CD4-positive, alpha-beta T cell (primary cell): ENCODE measurements around the gene GPR137B. TPM values are rescaled to one million over a fixed set of nuclear protein-coding genes. Genes with fewer than 3 reads are reported as not detected.

Source experiments
- ATAC-seq: fragments of 200-7000 bp; cut with Tn5 transposase; one replicate; pipeline ENCODE4 v1.10.0; 2022; ENCODE audit warnings: mild to moderate bottlenecking; ENCODE audit not compliant: poor library complexity
- CTCF ChIA-PET: fragments of 350-600 bp; sonication (Branson Sonifier 250); formaldehyde crosslinking; loops from one replicate; lab custom pipeline; 2021; ENCODE audit warnings: antibody characterized with exemption, inconsistent platforms; lab: Charles Lee
- POLR2A ChIA-PET: fragments of 350-600 bp; sonication (Branson Sonifier 250); formaldehyde crosslinking; loops from one replicate; lab custom pipeline; 2021; ENCODE audit warnings: antibody characterized with exemption, inconsistent platforms; lab: Charles Lee
- DNase-seq, 14 experiments: peaks; one replicate each; pipeline ENCODE4 v3.0.0-alpha.2; 2013 to 2020; ENCODE audit warnings: mixed read lengths in 2 of 14
- H3K27ac ChIP-seq, 2 donors: one replicate each; pipeline versions ENCODE4 v1.5.1 to v1.7.0; 2013; ENCODE audit warnings: low read length in 2 of 2, low read depth in 1 of 2, mild to moderate bottlenecking in 1 of 2
- H3K27me3 ChIP-seq, 2 experiments: 1 replicate in 1 of 2; 2 replicates in 1 of 2; pipeline versions ENCODE4 v1.6.1 to v1.7.0; 2013; ENCODE audit warnings: low read length in 2 of 2, control low read depth in 1 of 2, mild to moderate bottlenecking in 1 of 2, moderate library complexity in 1 of 2; ENCODE audit not compliant: insufficient read depth in 2 of 2, control insufficient read depth in 1 of 2
- H3K36me3 ChIP-seq: one replicate; pipeline ENCODE4 v1.6.1; 2013; ENCODE audit warnings: low read length, control low read depth; ENCODE audit not compliant: insufficient read depth
- H3K4me1 ChIP-seq: one replicate; pipeline ENCODE4 v1.6.1; 2013; ENCODE audit warnings: low read length, control low read depth; ENCODE audit not compliant: insufficient read depth
- H3K4me3 ChIP-seq: one replicate; pipeline ENCODE4 v1.5.1; 2013; ENCODE audit warnings: mild to moderate bottlenecking, low read length, moderate library complexity
- H3K9me3 ChIP-seq, 2 experiments: 1 replicate in 1 of 2; 2 replicates in 1 of 2; pipeline versions ENCODE4 v1.6.1 to v1.7.0; 2013; ENCODE audit warnings: low read length in 2 of 2, mild to moderate bottlenecking in 2 of 2, control low read depth in 1 of 2, moderate library complexity in 1 of 2; ENCODE audit not compliant: control insufficient read depth in 1 of 2, insufficient read depth in 1 of 2
- H3K27ac Mint-ChIP-seq: one replicate; pipeline ENCODE4 v1.8.0; 2020; ENCODE audit warnings: mixed read lengths
- H3K27me3 Mint-ChIP-seq: one replicate; pipeline ENCODE4 v1.8.0; 2021; ENCODE audit warnings: mixed read lengths
- H3K36me3 Mint-ChIP-seq: one replicate; pipeline ENCODE4 v1.8.0; 2021; ENCODE audit warnings: low read depth, mixed read lengths
- H3K4me1 Mint-ChIP-seq: one replicate; pipeline ENCODE4 v1.8.0; 2021; ENCODE audit warnings: low read depth, mixed read lengths
- H3K4me3 Mint-ChIP-seq: one replicate; pipeline ENCODE4 v1.8.0; 2020; ENCODE audit warnings: mild to moderate bottlenecking, mixed read lengths
- H3K9me3 Mint-ChIP-seq: one replicate; pipeline ENCODE4 v1.8.0; 2020; ENCODE audit warnings: mixed read lengths
- intact Hi-C, 2 experiments: fragments of 100-400 bp; cut with DNase I in 1 of 2; cut with micrococcal nuclease in 1 of 2; formaldehyde crosslinking; loops; one replicate each; pipeline versions ENCODE4 v1.15.1 to v1.9.0; 2023 to 2025; cut with DNase I, micrococcal nuclease
- total RNA-seq, 174 experiments: library from RNA in 2 of 174; stranded (reverse) in 2 of 174; gene quantifications; one replicate each; pipeline ENCODE4 v1.2.3 and lab custom pipeline; 2021 to 2026
- TF ChIP-seq, protein P1 (sequence below): fragments of 200-600 bp; IDR thresholded peaks from one replicate; pipeline ENCODE4 v1.8.0; 2022; ENCODE audit warnings: antibody characterized with exemption, mild to moderate bottlenecking

GPR137B gene
- total RNA-seq, 2 experiments from 2014 or later = 6.3 to 7.4 TPM

- H3K4me1 Mint-ChIP-seq = peaks cover 2% of the 10 kb centered on the region
- no peak for DNase-seq
- ChIA-PET CTCF (no interaction called here), POLR2A (no interaction called here)
- H3K27ac Mint-ChIP-seq = no peak overlapping the region
- H3K27me3 Mint-ChIP-seq = no peaks in the 10 kb centered on the region
- H3K36me3 Mint-ChIP-seq = no peaks in the 10 kb centered on the region
- Histone ChIP-seq H3K27me3 (no peaks in the 10 kb centered on the region), H3K4me1 (peaks cover 2% of the 10 kb centered on the region), H3K36me3 (no peaks in the 10 kb centered on the region), H3K27ac (no peak overlapping the region), H3K4me3 (no peak overlapping the region), H3K9me3 (no peaks in the 10 kb centered on the region)
- H3K9me3 Mint-ChIP-seq = no peaks in the 10 kb centered on the region
- intact Hi-C loops = loop anchor here in 1 of 2 experiments (5.0 kb wide), 1 partner anchor 233 kb away; no protein-coding TSS in a partner anchor
- no peak overlapping the region for H3K4me3 Mint-ChIP-seq
- TF ChIP-seq, protein P1, sequence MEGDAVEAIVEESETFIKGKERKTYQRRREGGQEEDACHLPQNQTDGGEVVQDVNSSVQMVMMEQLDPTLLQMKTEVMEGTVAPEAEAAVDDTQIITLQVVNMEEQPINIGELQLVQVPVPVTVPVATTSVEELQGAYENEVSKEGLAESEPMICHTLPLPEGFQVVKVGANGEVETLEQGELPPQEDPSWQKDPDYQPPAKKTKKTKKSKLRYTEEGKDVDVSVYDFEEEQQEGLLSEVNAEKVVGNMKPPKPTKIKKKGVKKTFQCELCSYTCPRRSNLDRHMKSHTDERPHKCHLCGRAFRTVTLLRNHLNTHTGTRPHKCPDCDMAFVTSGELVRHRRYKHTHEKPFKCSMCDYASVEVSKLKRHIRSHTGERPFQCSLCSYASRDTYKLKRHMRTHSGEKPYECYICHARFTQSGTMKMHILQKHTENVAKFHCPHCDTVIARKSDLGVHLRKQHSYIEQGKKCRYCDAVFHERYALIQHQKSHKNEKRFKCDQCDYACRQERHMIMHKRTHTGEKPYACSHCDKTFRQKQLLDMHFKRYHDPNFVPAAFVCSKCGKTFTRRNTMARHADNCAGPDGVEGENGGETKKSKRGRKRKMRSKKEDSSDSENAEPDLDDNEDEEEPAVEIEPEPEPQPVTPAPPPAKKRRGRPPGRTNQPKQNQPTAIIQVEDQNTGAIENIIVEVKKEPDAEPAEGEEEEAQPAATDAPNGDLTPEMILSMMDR = no peak
- ATAC-seq = no peak
These were observed 28.1 kb upstream of the GPR137B start for GRCh38 chr1:236114076-236114747.

DNA sequence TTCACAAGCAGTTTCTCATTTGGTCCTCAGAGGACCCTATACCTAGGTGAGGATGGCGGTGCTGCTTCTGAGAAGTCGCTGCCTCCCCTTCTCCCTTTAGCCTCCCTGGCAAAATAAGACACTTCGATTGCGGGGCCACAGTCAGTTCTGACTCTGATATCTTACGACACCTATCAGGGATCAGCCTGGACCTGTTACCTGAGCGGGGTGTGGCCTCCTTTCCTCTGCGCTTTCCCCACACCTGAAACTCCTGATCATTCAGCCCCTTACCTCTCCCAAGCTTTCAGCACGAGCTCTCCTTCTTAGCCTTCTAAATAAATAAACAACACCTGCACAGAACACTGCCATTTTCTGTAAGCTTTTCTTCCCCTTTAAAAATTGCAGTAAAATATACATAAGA lies 24.6 kb upstream of the GPR137B start:
- no peaks in the 10 kb centered on the region for H3K27me3 ChIP-seq
- no peak overlapping the region for H3K4me3 Mint-ChIP-seq
- no peaks in the 10 kb centered on the region for H3K9me3 Mint-ChIP-seq
- ChIA-PET POLR2A (no interaction called here), CTCF (no interaction called here)
- no peak for ATAC-seq
- no peak for DNase-seq
- H3K27ac ChIP-seq = no peak overlapping the region
- intact Hi-C loops = no loop called here
- no peaks in the 10 kb centered on the region for H3K36me3 ChIP-seq
- H3K4me1 Mint-ChIP-seq = peaks cover 17% of the 10 kb centered on the region
- H3K4me1 ChIP-seq = peaks cover 12% of the 10 kb centered on the region
- no peaks in the 10 kb centered on the region for H3K9me3 ChIP-seq
- H3K27me3 Mint-ChIP-seq = no peaks in the 10 kb centered on the region
- H3K36me3 Mint-ChIP-seq = no peaks in the 10 kb centered on the region
- TF ChIP-seq, protein P1 = no peak
- H3K27ac Mint-ChIP-seq = no peak overlapping the region
- H3K4me3 ChIP-seq = no peak overlapping the region

DNA sequence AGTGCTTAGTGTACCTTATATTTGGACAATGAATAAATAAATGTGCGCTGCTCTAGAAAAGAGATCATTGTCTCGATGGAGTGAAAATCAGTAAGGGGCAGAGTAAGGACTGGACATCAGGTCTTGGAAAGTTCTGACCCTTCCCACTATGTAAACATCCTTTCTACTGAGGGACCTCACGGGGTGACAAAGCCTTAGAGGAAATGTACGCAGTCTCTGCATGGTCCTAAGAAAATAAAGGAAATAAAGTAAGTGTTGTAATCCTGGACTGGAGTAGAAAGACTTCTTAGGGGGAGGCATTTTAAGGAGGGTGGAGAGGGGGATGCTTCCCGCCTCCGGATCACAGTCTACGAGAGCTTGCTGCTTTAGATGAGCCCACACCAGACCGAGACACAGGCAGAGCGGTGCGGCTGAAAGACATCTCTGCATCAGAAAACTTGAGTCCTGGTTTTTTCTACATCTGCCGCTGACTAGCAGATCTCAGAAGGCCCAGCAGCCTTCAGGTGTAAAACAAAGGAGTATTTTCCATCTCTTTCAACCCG lies 22.3 kb upstream of the GPR137B start:
- no peaks in the 10 kb centered on the region for H3K27me3 ChIP-seq
- no peaks in the 10 kb centered on the region for H3K9me3 ChIP-seq
- intact Hi-C loops = no loop called here
- ChIA-PET POLR2A (no interaction called here), CTCF (no interaction called here)
- TF ChIP-seq, protein P1 = no peak
- no peak overlapping the region for H3K27ac Mint-ChIP-seq
- DNase-seq (no peak), ATAC-seq (no peak)
- no peaks in the 10 kb centered on the region for H3K9me3 Mint-ChIP-seq
- H3K4me3 ChIP-seq = no peak overlapping the region
- H3K27me3 Mint-ChIP-seq = no peaks in the 10 kb centered on the region
- H3K4me1 Mint-ChIP-seq = peaks cover 17% of the 10 kb centered on the region
- H3K27ac ChIP-seq = no peak overlapping the region
- H3K36me3 Mint-ChIP-seq = no peaks in the 10 kb centered on the region
- H3K36me3 ChIP-seq = no peaks in the 10 kb centered on the region
- peak overlapping the region; percentile 39 for H3K4me3 Mint-ChIP-seq
- peaks cover 12% of the 10 kb centered on the region for H3K4me1 ChIP-seq
